ES-I3 (cell line): ENCODE measurements around the gene APOA5.

Experiments used
- H3K36me3 ChIP-seq: 2 replicates; pipeline ENCODE4 v1.6.1; 2013; ENCODE audit warnings: mild to moderate bottlenecking, low read length, control low read depth, moderate library complexity; ENCODE audit not compliant: insufficient read depth
- H3K4me1 ChIP-seq: 2 replicates; pipeline ENCODE4 v1.6.1; 2013; ENCODE audit warnings: mild to moderate bottlenecking, control low read depth, low read length; ENCODE audit not compliant: insufficient read depth
- H3K9ac ChIP-seq: 2 replicates; pipeline ENCODE4 v1.6.1; 2013; ENCODE audit warnings: low read depth, mild to moderate bottlenecking, low read length, moderate library complexity
- H3K9me3 ChIP-seq: 2 replicates; pipeline ENCODE4 v1.6.1; 2013; ENCODE audit warnings: mild to moderate bottlenecking, low read length, moderate library complexity; ENCODE audit not compliant: control insufficient read depth, insufficient read depth

Gene APOA5

DNA sequence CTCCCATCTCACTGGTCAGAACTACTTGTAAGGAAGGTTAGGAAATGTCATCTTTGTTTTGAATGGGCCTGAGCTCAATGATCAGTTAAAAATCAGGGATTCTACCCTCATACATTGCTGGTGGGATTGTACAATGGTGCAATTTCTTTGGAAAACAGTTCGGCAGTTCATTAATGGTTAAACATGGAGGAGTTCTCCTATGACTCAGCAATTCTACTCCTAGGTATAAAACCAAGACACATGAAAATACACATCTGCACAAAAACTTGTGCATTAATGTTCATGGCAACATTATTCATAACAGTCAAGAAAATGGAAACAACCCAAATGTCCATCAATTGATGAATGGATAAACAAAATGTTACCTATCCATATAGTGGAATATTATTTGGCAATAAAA is 4.9 kb upstream of the APOA5 start:
- H3K4me1 ChIP-seq, result no peaks in the 10 kb centered on the region
- H3K9me3 ChIP-seq, result no peaks in the 10 kb centered on the region
- no peaks in the 10 kb centered on the region for H3K36me3 ChIP-seq
- no peak overlapping the region for H3K9ac ChIP-seq

DNA sequence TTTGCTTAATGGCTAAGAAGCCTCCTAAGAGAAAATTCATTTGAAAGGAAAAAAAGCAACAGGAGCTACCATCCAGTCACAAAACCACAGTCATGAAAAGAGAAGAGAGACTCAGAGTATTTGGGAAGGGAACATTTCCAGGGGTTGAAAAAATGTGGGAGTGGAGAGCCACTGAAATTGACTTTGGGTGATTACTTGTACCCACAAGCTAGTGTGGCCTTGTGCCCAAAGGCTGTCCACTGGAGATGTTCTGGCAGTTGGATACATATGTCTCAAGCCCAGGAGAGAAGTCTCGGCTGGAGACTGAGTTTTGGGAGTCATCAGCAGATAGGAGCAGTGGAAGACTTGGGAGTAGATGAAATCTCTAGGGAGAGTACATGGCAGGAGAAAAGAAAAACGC is 3.2 kb upstream of the APOA5 start:
- no peak overlapping the region for H3K9ac ChIP-seq
- no peaks in the 10 kb centered on the region for H3K4me1 ChIP-seq
- H3K9me3 ChIP-seq, result no peaks in the 10 kb centered on the region
- no peaks in the 10 kb centered on the region for H3K36me3 ChIP-seq

DNA sequence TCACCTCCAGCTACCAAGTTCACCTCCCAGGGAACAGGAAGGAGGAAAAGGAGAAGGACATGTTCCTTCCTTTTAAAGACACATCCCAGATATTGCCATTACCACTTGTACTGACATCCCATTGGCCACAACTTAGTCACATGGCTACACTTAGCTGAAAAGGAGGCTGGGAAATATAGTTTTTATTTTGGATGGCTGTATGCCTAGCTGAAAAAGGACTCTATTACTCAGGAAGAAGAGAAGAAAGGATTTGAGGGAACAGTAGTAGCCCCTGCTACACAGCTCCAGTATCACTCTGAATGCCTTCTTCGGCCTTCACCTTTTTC is 2.1 kb upstream of the APOA5 start:
- H3K9me3 ChIP-seq, result no peaks in the 10 kb centered on the region
- H3K4me1 ChIP-seq, result no peaks in the 10 kb centered on the region
- no peaks in the 10 kb centered on the region for H3K36me3 ChIP-seq
- H3K9ac ChIP-seq, result no peak overlapping the region

DNA sequence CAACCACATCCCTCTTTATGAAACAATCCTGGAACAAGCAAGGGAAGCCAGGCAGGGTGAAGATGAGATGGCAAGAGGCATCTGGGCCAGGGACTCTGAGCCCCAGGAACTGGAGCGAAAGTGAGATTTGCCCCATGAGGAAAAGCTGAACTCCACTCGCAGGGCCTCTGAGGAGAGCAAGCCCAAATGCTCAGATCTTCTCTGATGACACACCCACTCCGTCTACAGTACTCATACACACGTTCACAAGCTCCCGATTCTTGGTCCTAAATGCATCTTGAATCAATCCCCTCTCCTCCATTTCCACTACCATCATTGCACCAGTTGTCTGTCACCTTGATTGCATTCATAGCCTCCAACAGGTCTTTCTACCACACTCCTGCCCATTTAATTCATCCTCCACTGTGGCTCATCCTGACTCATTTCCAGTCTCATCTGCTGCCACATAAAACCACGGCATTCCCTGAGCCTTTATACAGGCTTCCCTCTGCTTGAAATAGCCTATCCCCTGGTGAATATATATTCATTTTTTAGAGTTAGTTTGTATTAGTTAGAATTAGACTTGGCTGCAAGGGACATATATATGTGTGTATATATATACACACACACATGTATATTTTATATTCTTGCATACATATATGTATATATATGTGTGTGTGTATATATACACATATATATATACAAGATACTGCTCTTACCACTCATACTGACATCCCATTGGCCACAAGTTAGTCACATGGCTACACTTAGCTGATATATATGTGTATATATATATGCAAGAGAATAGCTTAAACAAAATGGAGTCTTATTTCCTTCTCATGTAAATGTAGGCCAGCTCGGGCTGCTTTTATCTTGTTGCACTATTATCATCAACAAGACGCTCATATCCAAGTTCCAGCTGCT is 1.4 kb upstream of the APOA5 start:
- Histone ChIP-seq H3K4me1 (no peaks in the 10 kb centered on the region), H3K9me3 (no peaks in the 10 kb centered on the region), H3K36me3 (no peaks in the 10 kb centered on the region), H3K9ac (no peak overlapping the region)

DNA sequence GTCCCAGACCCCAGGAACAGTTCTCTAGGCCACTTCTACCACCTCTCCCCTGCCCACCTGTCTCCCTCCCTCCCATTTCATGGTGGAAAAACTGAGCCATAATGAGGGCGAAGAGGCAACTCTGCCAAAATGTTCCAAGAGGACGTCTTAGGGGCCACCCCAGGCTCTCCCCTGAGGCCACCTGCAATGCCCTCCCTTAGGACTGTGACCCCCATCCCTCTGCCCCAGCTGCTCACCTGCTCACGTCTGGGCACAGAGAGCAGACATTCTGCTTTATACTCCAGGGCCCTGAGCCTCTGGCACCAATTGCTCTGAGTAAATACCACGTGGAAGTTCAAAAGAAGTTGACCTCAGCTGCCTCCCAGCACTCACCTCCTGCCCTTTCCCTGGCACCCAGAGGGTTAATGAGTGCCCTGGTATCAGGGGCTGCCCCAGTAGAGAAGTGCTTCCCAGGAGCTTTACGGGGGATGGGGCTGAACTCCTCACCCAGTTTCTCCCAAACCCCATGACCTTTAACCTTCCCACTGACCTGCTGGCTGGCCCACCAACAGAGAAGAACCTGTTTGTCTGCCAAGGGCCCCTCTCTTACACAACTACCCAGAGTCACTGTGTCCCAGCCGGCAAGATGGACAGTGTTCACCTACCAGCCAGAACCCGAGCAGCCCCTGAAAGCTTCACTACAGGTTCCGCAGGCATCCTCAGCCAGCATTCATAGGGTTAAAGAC is 627 bp upstream of the APOA5 start:
- Histone ChIP-seq H3K4me1 (no peaks in the 10 kb centered on the region), H3K36me3 (no peaks in the 10 kb centered on the region), H3K9ac (no peak overlapping the region), H3K9me3 (no peaks in the 10 kb centered on the region)

DNA sequence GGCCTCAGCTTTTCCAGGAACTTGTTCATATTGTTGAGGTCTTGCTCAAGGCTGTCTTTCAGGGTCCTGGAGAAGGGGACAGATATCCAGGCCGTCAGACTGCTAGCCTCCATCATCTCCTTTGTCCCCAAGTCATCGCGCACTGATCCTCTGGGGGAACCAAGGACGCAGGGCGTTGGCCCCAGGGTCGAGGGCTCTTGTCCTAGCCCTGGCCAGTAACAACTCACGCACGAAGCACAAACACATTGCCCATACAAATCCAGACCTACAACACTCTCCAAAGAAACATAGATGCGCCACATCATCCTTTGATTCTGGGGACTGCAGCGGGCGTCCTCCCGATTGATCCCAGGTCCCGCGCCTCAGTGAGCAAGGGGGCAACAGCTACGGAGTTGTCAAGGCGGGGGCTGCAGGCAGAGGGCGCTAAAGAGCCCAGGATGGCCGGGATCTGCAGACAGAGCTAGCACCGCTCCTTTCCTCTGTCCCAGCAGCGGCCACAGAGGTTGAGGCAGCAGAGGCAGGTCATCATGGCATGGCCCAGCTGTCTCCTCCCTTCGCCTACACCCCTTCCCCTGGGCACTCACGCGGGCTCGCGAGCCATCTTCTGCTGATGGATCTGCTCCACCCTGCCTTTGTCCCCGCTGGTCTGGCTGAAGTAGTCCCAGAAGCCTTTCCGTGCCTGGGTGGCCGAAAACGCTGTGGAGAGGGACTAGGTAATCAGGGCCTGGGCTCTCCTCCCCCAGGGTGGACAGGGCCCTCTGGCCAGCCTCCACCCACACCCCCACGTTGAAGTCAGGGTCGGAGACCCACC is 472 bp downstream of the APOA5 start:
- no peaks in the 10 kb centered on the region for H3K9me3 ChIP-seq
- H3K4me1 ChIP-seq, result no peaks in the 10 kb centered on the region
- no peaks in the 10 kb centered on the region for H3K36me3 ChIP-seq
- H3K9ac ChIP-seq, result no peak overlapping the region

DNA sequence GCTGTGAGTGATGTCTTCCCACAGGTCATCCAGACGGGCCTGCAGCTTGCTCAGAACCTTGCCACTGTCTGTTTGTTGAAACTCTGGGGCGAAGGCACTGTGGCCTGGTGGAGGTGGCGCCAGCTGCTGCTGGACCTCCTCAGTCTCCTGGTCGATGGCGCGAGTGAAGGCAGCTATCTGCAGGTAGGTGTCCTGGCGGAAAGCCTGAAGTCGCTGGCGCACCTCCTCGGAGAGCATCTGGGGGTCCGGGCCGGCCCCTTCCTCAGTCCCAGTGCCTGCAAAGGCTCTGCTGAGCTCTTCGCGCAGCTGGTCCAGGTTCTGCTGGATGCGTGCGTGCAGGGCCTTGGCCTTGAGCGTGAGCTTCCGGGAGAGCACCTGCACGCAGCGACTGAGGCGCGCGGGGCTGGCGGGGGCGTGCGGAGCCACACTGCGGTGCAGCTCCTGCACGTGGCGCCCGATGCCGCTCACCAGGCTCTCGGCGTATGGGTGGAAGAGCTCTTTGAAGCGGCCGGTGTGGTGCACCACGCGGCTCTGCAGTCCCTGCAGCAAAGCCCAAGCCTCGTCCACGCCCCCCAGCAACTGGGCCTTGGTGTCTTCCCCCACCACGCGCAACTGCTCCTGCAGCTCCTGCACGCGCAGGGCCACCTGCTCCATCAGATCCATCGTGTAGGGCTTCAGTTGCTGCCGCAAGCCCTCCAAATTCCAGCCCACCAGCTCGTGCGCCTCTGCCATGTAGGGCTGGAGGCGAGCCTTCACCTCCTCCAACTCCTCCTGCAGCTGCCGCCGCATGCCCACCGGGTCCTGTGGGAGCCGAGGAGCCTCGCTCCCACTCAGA is 1.3 kb downstream of the APOA5 start:
- H3K36me3 ChIP-seq, result peaks cover 5% of the 10 kb centered on the region; the same call in 1 of the 2 replicates
- no peaks in the 10 kb centered on the region for H3K9me3 ChIP-seq
- no peak overlapping the region for H3K9ac ChIP-seq
- no peaks in the 10 kb centered on the region for H3K4me1 ChIP-seq

DNA sequence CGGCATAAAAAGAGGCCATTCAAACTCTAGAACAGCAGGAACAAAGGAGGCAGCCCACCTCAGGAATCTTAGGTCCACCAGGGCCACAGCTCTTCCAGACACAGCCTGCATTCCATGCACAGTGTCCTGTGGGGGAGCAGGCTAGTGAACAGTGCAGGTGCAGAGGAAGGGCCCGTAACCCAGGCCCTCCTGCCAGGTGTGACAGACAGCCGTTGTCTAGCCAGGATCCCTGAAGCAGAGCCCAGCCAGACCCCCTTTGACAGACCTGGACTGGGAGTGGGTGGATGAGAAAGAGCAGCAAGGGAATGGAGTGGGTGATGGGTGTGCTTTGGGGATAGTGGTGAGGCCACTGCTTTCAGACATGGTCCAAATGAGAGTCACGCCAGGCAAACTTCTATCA is 2.7 kb downstream of the APOA5 start:
- Histone ChIP-seq H3K9ac (no peak overlapping the region), H3K4me1 (no peaks in the 10 kb centered on the region), H3K9me3 (no peaks in the 10 kb centered on the region), H3K36me3 (peaks cover 18% of the 10 kb centered on the region)

DNA sequence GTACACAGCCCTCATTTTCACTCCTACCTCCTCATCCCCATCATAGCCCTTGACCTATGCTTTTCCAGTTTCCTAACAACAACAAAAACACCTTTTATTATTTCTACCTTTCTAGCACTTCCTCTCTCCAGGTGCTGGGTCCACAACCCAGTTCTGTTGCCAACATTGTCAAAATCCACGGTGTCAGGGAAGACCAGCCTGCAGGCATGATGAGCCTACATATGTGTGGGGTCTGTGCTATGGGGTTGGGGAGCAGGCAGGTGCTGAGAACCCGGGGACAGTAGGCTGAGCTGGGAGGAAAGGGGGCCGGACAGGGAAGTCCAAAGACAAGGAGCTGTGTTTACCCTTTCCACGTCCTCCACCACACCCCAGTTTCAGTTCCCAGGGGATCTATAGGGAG is 3.1 kb downstream of the APOA5 start:
- no peaks in the 10 kb centered on the region for H3K9me3 ChIP-seq
- peak overlapping the region; percentile 95 for H3K9ac ChIP-seq
- H3K4me1 ChIP-seq, result no peaks in the 10 kb centered on the region
- H3K36me3 ChIP-seq, result peaks cover 18% of the 10 kb centered on the region

DNA sequence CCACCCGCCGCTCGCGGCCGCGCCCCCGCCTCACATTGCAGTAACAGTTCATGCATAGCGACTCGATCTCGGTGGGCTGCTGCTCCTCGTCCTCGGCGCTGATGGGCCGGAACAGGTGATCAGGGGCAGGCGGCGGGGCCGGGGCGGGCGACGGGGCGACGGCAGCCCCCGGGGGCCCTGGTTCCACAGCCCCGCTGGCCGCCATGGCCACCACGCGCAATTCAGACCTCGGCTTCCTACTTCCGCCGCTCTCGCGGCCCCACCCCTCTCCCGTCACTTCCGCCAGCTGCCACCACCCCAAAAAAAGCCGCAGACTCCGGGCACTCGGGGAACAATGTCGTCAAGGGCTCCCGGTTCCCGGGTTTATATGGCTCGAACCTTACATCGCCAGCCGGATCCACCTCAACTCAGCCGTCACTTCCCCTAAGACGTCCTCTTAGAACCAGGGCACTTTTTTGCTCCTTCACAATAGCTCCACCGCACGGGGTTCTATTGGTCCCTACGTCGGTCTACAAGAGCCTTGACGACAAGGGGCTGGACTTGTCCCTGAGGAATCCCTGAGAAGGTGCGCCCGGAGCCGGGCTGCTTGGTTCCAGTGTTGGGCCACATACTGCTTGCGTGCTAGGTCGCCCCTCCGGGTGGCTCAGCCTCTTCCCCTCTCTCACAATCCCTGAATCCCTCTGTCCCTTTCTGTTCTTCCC is 3.7 kb downstream of the APOA5 start, which contains the start of gene ZPR1:
ZPR1 (minus strand) TSS at position 238 of the 701 bp plus-strand sequence; CDS start at position 205, 33 bp downstream.
- no peaks in the 10 kb centered on the region for H3K4me1 ChIP-seq
- peak within 1 kb of the TSS; percentile 95 for H3K9ac ChIP-seq
- H3K9me3 ChIP-seq, result no peaks in the 10 kb centered on the region
- peaks cover 23% of the 10 kb centered on the region for H3K36me3 ChIP-seq

DNA sequence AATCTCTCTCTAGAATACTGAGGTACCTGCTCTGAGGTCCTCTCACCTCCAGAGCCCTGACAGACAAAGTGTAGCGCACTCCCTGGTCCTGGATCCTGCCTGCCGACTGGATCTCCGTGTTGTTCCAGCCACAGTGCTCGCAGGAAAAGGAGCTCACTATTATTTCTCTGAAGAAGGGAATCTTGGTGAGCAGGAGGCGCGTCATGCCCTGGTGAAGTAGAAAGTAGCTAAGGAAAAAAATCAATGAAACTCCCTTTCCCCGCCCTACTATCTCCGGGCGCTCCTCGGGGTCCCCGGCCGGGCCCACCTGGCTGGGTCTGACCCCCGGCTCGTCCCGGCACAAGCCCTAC is 4.3 kb downstream of the APOA5 start:
- H3K9ac ChIP-seq, result peak overlapping the region; percentile 95
- no peaks in the 10 kb centered on the region for H3K4me1 ChIP-seq
- no peaks in the 10 kb centered on the region for H3K9me3 ChIP-seq
- H3K36me3 ChIP-seq, result peaks cover 26% of the 10 kb centered on the region

DNA sequence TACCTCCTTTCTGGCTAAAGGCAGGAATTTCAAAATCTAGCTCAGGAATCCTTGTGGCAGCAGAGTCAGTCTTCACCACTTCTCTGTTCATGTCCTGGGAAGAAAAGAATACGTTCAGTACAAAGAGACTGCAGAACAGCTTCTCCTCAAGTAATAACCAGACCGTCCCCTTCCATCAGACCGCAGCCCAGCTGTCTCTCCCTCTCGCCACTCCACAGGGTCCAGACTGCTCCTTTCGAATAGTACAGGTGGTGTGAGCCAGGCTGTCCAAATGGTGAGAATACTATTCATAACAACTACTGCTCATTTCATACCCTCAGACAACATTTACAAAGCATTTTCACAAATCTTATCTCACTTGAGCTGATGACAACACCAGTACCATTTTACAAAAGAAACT is 4.7 kb downstream of the APOA5 start:
- Histone ChIP-seq H3K9ac (peak overlapping the region; percentile 95), H3K4me1 (no peaks in the 10 kb centered on the region), H3K36me3 (peaks cover 26% of the 10 kb centered on the region), H3K9me3 (no peaks in the 10 kb centered on the region)

DNA sequence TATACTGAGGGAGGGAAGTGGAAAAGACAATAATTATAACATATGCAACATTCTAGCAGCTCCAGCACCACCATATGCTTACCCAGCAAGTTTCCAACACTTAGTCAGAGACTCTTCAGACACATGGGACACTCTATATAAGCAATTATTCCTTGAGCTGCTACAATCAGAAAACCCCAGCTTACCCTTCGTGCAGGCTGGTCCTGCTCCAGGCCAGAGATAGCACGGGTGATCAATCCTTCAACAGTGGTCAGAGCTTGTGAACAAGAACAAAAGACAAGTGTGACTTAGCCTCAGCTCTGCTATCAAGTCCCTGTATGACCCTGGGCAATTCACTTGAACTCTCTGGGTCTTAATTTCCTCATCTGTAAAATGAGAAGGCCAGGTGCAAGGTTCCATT is 5.4 kb downstream of the APOA5 start:
- Histone ChIP-seq H3K9me3 (no peaks in the 10 kb centered on the region), H3K4me1 (no peaks in the 10 kb centered on the region), H3K36me3 (peaks cover 26% of the 10 kb centered on the region), H3K9ac (no peak overlapping the region)
